ENCODE measurements around the gene MTFP1.
A peak's percentile ranks its signal among the peaks of the same experiment; 100 is the strongest.
"Not testable (repeated sequence)": the region's sequence is repeated elsewhere in the genome, so short reads cannot be mapped to it uniquely, and the experiment has no call there.

The MTFP1 gene

DNA sequence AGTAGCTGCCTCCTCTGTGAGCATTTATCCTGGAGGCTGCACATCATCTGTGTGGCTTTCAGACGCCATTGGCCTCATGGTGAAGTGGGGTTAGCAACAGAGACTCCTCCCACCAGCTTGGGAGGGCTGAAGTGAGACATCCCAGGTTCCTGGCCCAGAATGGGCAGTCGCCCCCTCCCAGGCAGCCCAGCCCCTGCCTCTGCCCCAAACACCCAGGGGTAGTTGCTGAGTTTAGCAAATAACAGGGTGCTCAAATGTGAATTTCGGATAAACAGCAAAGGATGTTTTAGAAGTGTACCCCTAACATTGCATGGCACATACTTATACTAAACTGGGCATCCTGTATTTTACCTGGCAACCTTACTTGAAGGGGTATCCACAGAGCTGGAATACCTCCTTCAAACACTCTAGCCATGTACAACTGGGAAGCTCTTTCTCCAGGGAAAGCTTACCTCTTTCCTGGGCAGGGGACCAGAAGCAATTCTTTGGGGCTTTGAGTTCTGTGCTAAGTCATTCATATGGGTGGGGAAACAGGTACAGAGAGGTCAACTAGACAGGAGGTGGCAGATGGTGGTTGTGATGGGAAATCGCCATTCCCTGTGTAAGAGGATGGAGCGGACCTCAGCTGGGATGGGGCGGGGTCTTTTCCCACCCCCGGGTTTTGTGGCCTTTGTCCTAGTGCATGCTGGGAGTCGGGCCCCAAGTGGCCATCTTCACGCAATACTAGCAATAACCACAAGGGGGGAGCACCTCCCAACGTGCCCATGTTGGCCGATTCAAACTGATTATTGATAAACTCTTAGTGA, 19.3 kb downstream of the MTFP1 start:
- no peak for DNase-seq (ENCODE audit: low read depth)
- H3K4me3 ChIP-seq (ENCODE audit: low read depth, low read length) = no peak overlapping the region
- TF ChIP-seq, protein P1, sequence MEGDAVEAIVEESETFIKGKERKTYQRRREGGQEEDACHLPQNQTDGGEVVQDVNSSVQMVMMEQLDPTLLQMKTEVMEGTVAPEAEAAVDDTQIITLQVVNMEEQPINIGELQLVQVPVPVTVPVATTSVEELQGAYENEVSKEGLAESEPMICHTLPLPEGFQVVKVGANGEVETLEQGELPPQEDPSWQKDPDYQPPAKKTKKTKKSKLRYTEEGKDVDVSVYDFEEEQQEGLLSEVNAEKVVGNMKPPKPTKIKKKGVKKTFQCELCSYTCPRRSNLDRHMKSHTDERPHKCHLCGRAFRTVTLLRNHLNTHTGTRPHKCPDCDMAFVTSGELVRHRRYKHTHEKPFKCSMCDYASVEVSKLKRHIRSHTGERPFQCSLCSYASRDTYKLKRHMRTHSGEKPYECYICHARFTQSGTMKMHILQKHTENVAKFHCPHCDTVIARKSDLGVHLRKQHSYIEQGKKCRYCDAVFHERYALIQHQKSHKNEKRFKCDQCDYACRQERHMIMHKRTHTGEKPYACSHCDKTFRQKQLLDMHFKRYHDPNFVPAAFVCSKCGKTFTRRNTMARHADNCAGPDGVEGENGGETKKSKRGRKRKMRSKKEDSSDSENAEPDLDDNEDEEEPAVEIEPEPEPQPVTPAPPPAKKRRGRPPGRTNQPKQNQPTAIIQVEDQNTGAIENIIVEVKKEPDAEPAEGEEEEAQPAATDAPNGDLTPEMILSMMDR (IDR thresholded peaks at IDR 0.05; ENCODE audit: low read depth, low read length, missing control alignments) = peak; percentile 81

DNA sequence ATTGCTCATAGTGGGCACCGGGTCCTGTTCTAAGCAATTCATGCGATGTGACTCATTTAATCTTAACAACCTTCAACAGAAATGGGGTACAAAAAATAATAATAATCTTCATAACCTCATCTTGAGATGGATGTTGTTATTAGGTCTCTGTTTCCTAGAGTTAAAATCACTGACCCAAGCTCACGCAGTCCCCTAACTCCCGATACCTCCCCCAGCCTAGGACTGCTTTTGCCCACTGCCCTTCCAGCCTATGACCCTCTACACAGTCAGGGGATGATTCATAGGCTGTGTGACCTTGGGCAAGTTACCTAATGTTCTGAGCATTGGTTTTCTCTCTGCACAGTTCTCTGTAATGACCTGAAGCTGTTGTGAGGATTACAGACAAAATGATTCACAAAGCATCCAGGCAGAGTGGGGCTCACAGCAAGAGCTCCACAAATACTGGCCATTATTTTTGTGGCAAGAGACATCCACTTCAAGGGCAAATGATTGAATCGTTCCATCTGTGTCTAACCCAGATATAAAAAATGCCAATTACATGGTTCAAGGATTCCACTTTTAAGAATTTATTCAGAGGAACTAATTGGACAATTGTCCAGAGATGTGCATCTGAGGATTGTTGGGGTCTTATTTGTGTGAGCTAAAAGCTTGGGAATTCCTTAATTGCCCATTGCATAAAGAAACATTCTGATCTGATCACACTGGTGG, 20.0 kb downstream of the MTFP1 start:
- DNase-seq (ENCODE audit: low read depth) = no peak
- no peak overlapping the region for H3K4me3 ChIP-seq (ENCODE audit: low read depth, low read length)
- TF ChIP-seq, protein P1 (IDR thresholded peaks at IDR 0.05; ENCODE audit: low read depth, low read length, missing control alignments) = no peak

DNA sequence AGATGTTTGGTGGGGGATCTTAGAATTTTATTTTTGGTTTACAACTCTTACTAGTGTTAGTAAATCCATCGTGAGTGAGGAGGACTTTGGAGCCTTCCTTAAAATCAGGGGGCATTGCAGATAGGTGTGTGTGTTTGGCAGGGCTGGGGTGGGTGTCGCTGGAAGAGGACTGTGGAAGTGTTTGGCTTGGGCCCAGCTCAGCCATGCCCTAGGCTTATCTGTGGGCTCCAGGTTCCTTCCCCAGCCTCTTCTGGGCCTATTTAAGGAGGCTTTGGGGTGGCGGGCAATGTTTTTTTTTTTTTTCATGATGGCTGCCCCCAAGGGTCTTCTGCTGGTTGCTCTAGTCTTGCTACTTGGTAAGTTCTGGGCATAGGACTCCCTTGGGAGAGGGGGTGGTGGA, 22.1 kb downstream of the MTFP1 start:
- no peak for DNase-seq (ENCODE audit: low read depth)
- TF ChIP-seq, protein P1 (IDR thresholded peaks at IDR 0.05; ENCODE audit: low read depth, low read length, missing control alignments) = no peak
- H3K4me3 ChIP-seq (ENCODE audit: low read depth, low read length) = no peak overlapping the region

DNA sequence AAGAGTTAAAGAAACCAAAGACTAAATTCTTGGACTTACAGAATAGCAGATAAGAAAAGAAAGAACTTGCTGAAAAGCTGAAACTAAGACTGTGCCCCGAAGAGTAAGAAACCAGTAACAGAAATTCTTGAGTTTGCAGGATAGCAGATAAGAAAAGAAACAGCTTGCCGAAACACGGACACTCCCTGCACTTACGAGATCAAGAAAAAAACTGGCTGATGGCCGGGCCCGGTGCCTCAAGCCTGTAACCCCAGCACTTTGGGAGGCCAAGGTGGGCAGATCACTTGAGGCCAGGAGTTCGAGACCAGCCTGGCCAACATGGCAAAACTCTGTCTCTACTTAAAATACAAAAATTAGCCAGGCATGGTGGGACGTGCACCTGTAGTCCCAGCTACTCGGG, 25.9 kb downstream of the MTFP1 start:
- DNase-seq (ENCODE audit: low read depth); H3K4me3 ChIP-seq (ENCODE audit: low read depth, low read length): not testable (repeated sequence)

DNA sequence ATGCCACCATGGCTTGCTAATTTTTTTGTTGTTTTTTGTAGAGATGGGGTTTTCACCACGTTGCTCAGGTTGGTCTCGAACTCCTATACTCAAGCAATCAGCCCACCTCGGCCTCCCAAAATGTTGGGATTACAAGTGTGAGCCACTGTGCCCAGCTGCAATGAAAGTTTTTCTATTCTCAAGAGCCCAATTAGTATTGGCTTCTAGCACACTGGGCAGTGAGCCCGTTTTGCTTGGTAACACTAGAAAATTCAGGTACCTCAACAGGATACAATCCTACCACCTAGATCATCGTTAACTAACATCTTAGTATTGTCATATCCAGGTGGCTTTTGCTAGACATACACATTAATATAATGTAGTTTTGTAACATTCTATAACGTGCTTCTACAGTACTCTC, 27.3 kb downstream of the MTFP1 start:
- no peak for DNase-seq (ENCODE audit: low read depth)

DNA sequence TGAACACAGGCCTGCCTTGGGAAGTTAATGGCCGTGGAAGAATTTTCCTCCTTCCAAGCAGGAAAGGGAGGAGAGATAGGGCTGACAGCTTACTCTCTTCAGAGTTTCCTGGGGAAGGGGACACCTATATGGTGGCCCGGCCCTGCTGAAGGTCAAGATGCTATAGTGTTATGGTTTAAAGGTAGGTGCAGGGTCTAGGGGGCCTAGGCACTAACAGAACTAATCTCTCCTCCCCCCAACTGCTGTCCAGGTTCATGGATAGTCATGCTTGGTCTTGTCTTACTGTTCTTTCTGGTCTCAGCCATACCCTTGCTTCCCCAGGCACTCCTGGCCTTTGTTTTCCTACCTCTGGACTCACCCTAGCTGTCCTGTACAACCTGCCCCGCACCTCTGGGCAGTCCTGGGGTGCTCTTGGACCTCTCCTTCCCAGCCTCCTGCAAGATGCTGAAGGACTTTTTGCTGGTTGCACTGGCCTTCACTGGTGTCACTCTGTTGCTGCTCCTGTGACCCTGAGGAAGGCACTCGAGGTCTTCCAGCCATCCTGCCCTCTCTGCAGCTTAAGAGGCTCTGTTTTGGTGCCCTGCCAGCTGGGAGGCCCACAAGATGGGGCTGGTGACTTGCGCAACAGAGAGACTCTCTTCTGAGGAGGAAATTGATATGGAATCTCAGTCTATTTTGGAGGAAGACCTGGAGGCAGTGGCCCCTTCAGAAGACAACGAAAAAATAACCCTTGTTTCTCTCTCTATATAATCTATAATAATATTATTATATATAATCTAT, 28.4 kb downstream of the MTFP1 start:
- H3K4me3 ChIP-seq (ENCODE audit: low read depth, low read length) = no peak overlapping the region
- TF ChIP-seq, protein P1 (IDR thresholded peaks at IDR 0.05; ENCODE audit: low read depth, low read length, missing control alignments) = no peak
- DNase-seq (ENCODE audit: low read depth) = no peak

More for the DNA sequence above, 27.3 kb downstream of the MTFP1 start:
- no peak overlapping the region for H3K4me3 ChIP-seq (ENCODE audit: low read depth, low read length)
- TF ChIP-seq, protein P1 (IDR thresholded peaks at IDR 0.05; ENCODE audit: low read depth, low read length, missing control alignments) = no peak

Data from GM12864 (cell line).